DMS153 treated with DMSO at 0.1 percent for 48 hours (cell line): ENCODE results near the gene MYO3B.
"Not testable (repeated sequence)": the region's sequence is repeated elsewhere in the genome, so short reads cannot be mapped to it uniquely, and the experiment has no call there.

ENCODE experiments used
- DNase-seq: peaks from one replicate; lab custom pipeline; 2025; ENCODE audit not compliant: unreplicated experiment; lab: John Stamatoyannopoulos, UW

Gene MYO3B

GRCh38 chr2:170674282-170674681 is 496.3 kb downstream of the MYO3B start:
- not testable (repeated sequence) for DNase-seq

GRCh38 chr2:170675701-170676100 is 497.8 kb downstream of the MYO3B start:
- no peak for DNase-seq

- no peak for DNase-seq
Observed at GRCh38 chr2:170679607-170680079, 501.7 kb downstream of the MYO3B start.

- DNase-seq: no peak
Observed at GRCh38 chr2:170680172-170680941, 502.4 kb downstream of the MYO3B start.

GRCh38 chr2:170681311-170681710 is 503.4 kb downstream of the MYO3B start:
- no peak for DNase-seq

- no peak for DNase-seq
Observed at GRCh38 chr2:170685591-170685990, 507.6 kb downstream of the MYO3B start.

GRCh38 chr2:170689481-170689880 is 511.5 kb downstream of the MYO3B start:
- no peak for DNase-seq

GRCh38 chr2:170690640-170691039 is 512.7 kb downstream of the MYO3B start:
- DNase-seq: no peak

- no peak for DNase-seq
Observed at GRCh38 chr2:170694316-170694715, 516.4 kb downstream of the MYO3B start.

GRCh38 chr2:170695521-170696410 is 517.8 kb downstream of the MYO3B start:
- no peak for DNase-seq

GRCh38 chr2:170696948-170697347 is 519.0 kb downstream of the MYO3B start:
- no peak for DNase-seq

- DNase-seq: no peak
Observed at GRCh38 chr2:170701011-170701410, 523.1 kb downstream of the MYO3B start.

- DNase-seq: no peak
Observed at GRCh38 chr2:170703776-170704476, 526.0 kb downstream of the MYO3B start.
